ENCODE measurements around the gene RNU6-7. TPM values are rescaled to one million over a fixed set of nuclear protein-coding genes. Genes with fewer than 3 reads are reported as not detected.

Gene RNU6-7
- total RNA-seq, 2 experiments from 2014 or later, result not detected

GRCh38 chr14:32233260-32233659, 31.4 kb downstream of the RNU6-7 start:
- Mint-ChIP-seq H3K36me3 (peaks cover 2% of the 10 kb centered on the region), H3K27ac (no peak overlapping the region), H3K4me1 (ENCODE audit: low read depth) (peaks cover 9% of the 10 kb centered on the region), H3K9me3 (peaks cover 2% of the 10 kb centered on the region), H3K27me3 (no peaks in the 10 kb centered on the region), H3K4me3 (no peak overlapping the region)
- DNase-seq, result no peak
- CTCF ChIA-PET, result no interaction called here
- intact Hi-C loops (cut with micrococcal nuclease), result no loop called here
- POLR2A ChIA-PET, result no interaction called here

DNA sequence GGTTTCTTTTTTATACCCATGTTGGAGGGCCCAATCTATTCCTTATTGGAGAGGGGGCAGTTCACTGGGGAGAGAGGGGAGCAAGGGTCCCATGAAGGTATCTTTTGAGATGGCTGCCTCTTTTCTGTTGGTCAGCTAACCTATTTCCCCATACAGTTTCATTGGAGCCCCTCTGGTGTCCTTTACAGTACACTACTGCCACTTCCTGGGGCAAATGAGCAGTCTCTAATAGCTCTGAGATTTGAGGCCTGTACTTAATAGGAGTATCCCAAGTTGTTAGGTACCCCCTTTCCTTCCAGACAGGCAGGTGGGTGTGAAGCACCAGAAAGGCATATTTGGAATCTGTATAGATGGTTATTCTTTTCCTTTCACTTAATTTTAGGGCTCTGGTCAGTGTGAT, 42.6 kb downstream of the RNU6-7 start:
- ChIA-PET POLR2A (no interaction called here), CTCF (interaction anchor here (2.9 to 5.0 kb wide), 2 partner anchors 9 to 171 kb away, joined by 11 to 22 read pairs; no protein-coding TSS in a partner anchor)
- no peaks in the 10 kb centered on the region for H3K27me3 Mint-ChIP-seq
- no peaks in the 10 kb centered on the region for H3K36me3 Mint-ChIP-seq
- no peak for DNase-seq
- intact Hi-C loops (cut with micrococcal nuclease), result no loop called here
- no peak overlapping the region for H3K4me3 Mint-ChIP-seq
- no peaks in the 10 kb centered on the region for H3K4me1 Mint-ChIP-seq (ENCODE audit: low read depth)
- H3K27ac Mint-ChIP-seq, result no peak overlapping the region
- H3K9me3 Mint-ChIP-seq, result no peaks in the 10 kb centered on the region

- intact Hi-C loops (cut with micrococcal nuclease), result no loop called here
- ChIA-PET CTCF (interaction anchor here (0.6 to 2.9 kb wide), 2 partner anchors 174 to 776 kb away, joined by 3 to 11 read pairs; no protein-coding TSS in a partner anchor), POLR2A (no interaction called here)
- H3K4me3 Mint-ChIP-seq, result no peak overlapping the region
- no peaks in the 10 kb centered on the region for H3K27me3 Mint-ChIP-seq
- no peaks in the 10 kb centered on the region for H3K9me3 Mint-ChIP-seq
- H3K27ac Mint-ChIP-seq, result no peak overlapping the region
- no peaks in the 10 kb centered on the region for H3K36me3 Mint-ChIP-seq
- DNase-seq, result no peak
- no peaks in the 10 kb centered on the region for H3K4me1 Mint-ChIP-seq (ENCODE audit: low read depth)
These were observed 44.9 kb downstream of the RNU6-7 start for GRCh38 chr14:32246751-32247150.

DNA sequence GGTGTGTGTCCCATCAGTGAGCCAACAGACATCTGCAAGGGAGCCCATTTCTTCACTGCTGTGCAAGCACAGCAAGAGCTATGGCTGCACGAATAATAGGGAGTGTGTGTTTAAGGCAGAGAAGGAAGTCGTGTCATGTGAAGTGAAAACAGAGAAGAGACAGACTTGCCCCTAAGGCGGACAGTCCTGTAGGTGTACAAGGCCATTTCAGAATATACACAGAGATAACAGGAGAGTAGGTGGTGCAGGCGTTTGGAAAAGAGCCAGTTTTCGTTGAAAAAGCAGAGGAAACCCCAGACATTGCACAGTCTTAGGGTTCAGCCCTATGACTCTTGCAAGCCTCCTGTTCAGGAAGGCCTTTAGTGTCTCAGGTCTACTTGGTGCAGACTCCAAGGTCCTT, 47.5 kb downstream of the RNU6-7 start:
- ChIA-PET POLR2A (no interaction called here), CTCF (interaction anchor here (6.4 to 6.9 kb wide), 2 partner anchors 179 to 325 kb away, joined by 123 to 299 read pairs; partner anchors contain the start of gene ARHGAP5)
- Mint-ChIP-seq H3K27me3 (no peaks in the 10 kb centered on the region), H3K36me3 (no peaks in the 10 kb centered on the region), H3K4me1 (ENCODE audit: low read depth) (no peaks in the 10 kb centered on the region), H3K27ac (no peak overlapping the region), H3K4me3 (no peak overlapping the region), H3K9me3 (no peaks in the 10 kb centered on the region)
- no peak for DNase-seq
- intact Hi-C loops (cut with micrococcal nuclease), result no loop called here

DNA sequence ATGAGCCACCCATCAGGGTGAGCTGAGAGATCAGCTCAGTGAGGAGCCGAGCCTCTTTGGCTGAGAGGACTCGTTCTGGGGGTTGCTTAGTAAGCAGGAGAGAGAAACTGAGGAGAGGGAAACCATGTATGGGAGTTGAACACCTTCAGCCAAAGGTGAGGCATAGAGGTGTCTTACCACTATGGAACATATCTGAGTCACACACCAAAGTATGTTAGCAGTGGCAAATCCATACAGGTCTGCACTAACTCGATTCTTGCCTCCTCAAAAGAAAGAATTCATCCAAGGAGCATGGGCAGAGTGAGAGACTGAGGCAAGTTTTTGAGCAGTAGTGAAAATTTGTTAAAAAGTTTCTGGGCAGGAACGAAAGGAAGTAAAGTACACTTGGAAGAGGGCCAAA, 47.9 kb downstream of the RNU6-7 start:
- intact Hi-C loops (cut with micrococcal nuclease), result loop anchor here (2.0 to 5.0 kb wide), 2 partner anchors 47 to 687 kb away; partner anchors contain the start of genes NUBPL, RNU6-7 and RNU6-8
- Mint-ChIP-seq H3K27ac (no peak overlapping the region), H3K27me3 (no peaks in the 10 kb centered on the region), H3K4me3 (no peak overlapping the region), H3K36me3 (no peaks in the 10 kb centered on the region), H3K4me1 (ENCODE audit: low read depth) (no peaks in the 10 kb centered on the region), H3K9me3 (no peaks in the 10 kb centered on the region)
- CTCF ChIA-PET, result interaction anchor here (2.1 to 6.9 kb wide), 3 partner anchors 179 to 739 kb away, joined by 7 to 299 read pairs (median 123); partner anchors contain the start of gene ARHGAP5
- no peak for DNase-seq
- POLR2A ChIA-PET, result no interaction called here

DNA sequence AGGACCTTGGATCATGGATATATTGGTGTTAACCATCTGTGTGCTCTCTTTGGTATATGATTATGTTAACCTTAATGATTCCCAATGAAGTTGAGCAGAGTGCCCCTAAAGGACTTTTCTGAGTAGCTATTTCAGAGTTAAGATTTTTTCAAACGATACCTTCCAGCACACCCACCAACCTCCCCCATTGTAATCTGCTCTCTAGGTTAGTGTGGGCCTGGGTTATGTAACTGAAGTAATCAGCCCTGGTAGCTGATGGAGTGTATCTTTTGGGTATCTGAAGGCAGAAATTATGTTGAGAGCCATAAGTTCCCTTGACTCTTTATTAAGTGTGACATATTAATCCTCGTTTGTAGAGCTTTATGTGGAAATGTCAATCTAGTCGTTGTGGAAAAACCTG, 48.8 kb downstream of the RNU6-7 start:
- Mint-ChIP-seq H3K4me3 (no peak overlapping the region), H3K36me3 (no peaks in the 10 kb centered on the region), H3K27me3 (no peaks in the 10 kb centered on the region), H3K9me3 (no peaks in the 10 kb centered on the region), H3K4me1 (ENCODE audit: low read depth) (no peaks in the 10 kb centered on the region), H3K27ac (no peak overlapping the region)
- no peak for DNase-seq
- intact Hi-C loops (cut with micrococcal nuclease), result loop anchor here (2.0 to 5.0 kb wide), 2 partner anchors 48 to 688 kb away; partner anchors contain the start of genes NUBPL, RNU6-7 and RNU6-8
- POLR2A ChIA-PET, result no interaction called here
- CTCF ChIA-PET, result interaction anchor here (1.1 to 6.9 kb wide), 8 partner anchors 8 to 740 kb away, joined by 3 to 299 read pairs (median 4); partner anchors contain the start of gene ARHGAP5

DNA sequence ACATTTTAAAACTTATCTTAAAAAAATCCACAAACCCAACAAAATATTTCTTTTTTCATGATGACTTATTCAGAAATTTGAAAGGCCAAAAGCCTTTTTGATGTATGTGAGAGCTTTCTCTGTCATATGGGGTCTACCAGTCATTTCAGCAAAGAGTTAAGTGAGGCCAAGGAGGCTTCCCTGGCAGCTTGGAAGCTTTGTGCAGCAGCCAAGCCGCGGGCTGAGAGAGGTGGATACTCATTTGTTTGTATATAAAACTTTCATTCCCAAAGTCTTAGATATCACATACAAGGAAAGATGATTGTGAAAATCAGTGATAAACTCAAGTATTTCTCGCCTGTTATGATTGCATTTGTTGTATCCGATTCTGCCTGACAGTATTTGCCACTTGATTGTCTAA, 49.7 kb downstream of the RNU6-7 start:
- Mint-ChIP-seq H3K27me3 (no peaks in the 10 kb centered on the region), H3K4me1 (ENCODE audit: low read depth) (no peaks in the 10 kb centered on the region), H3K27ac (no peak overlapping the region), H3K36me3 (no peaks in the 10 kb centered on the region), H3K4me3 (no peak overlapping the region), H3K9me3 (no peaks in the 10 kb centered on the region)
- POLR2A ChIA-PET, result no interaction called here
- CTCF ChIA-PET, result interaction anchor here (0.7 to 6.9 kb wide), 12 partner anchors 8 to 741 kb away, joined by 3 to 299 read pairs (median 4); partner anchors contain the start of gene ARHGAP5
- intact Hi-C loops (cut with micrococcal nuclease), result loop anchor here (2.0 to 5.0 kb wide), 2 partner anchors 49 to 689 kb away; partner anchors contain the start of genes NUBPL, RNU6-7 and RNU6-8
- no peak for DNase-seq

Other genes starting within 250 kb of the RNU6-7 start
- gene ARHGAP5, start 124.7 kb upstream of the RNU6-7 start, total RNA-seq, result 10 to 100 TPM; 41.6 to 41.9 TPM
- not detected for gene RNU6-8, start 1.2 kb downstream of the RNU6-7 start, total RNA-seq
- gene AKAP6, start 127.3 kb downstream of the RNU6-7 start, total RNA-seq, result 1 to 10 TPM; 1.8 TPM